Heart left ventricle (tissue), 16 donors: ENCODE data around the gene MAN1C1. TPM values are rescaled to one million over a fixed set of nuclear protein-coding genes. Genes with fewer than 3 reads are reported as not detected.
A peak's percentile ranks its signal among the peaks of the same experiment; 100 is the strongest.

Experiments used
- ATAC-seq, 4 donors: fragments of 200-7000 bp; cut with Tn5 transposase; one replicate each; pipeline ENCODE4 v1.9.1; 2020 to 2022; ENCODE audit warnings: moderate library complexity in 4 of 4, mild to moderate bottlenecking in 3 of 4, moderate number of reproducible peaks in 1 of 4
- DNase-seq, 5 donors: peaks; one replicate each; pipeline ENCODE4 v3.0.0-alpha.2; 2020
- H3K27ac ChIP-seq, 12 donors: fragments of 200-600 bp; sonication (generic) in 4 of 12; one replicate each; pipeline versions ENCODE4 v1.5.0 to v1.8.0; 2016 to 2022; ENCODE audit warnings: mild to moderate bottlenecking in 2 of 12
- H3K27me3 ChIP-seq, 9 donors: fragments of 200-600 bp; sonication (generic) in 2 of 9; one replicate each; pipeline versions ENCODE4 v1.5.1 to v1.8.0; 2016 to 2022; ENCODE audit warnings: mild to moderate bottlenecking in 3 of 9
- H3K36me3 ChIP-seq, 9 donors: fragments of 200-600 bp; sonication (generic) in 2 of 9; one replicate each; pipeline versions ENCODE4 v1.5.0 to v1.8.0; 2018 to 2022; ENCODE audit warnings: mild to moderate bottlenecking in 2 of 9
- H3K4me1 ChIP-seq, 12 donors: fragments of 200-600 bp; sonication (generic) in 4 of 12; one replicate each; pipeline versions ENCODE4 v1.5.0 to v1.8.0; 2016 to 2022; ENCODE audit warnings: mild to moderate bottlenecking in 3 of 12
- H3K4me3 ChIP-seq, 12 donors: fragments of 200-600 bp; sonication (generic) in 4 of 12; one replicate each; pipeline versions ENCODE4 v1.5.0 to v1.8.0; 2017 to 2022; ENCODE audit warnings: mild to moderate bottlenecking in 9 of 12, moderate library complexity in 4 of 12
- H3K9me3 ChIP-seq, 12 donors: fragments of 200-600 bp; sonication (generic) in 4 of 12; one replicate each; pipeline versions ENCODE4 v1.5.0 to v1.8.0; 2016 to 2022; ENCODE audit warnings: mild to moderate bottlenecking in 1 of 12
- CTCF ChIP-seq, 12 donors: fragments of 200-600 bp; sonication (generic) in 4 of 12; IDR thresholded peaks; one replicate each; pipeline versions ENCODE4 v1.5.0 to v1.8.0; 2018 to 2022; ENCODE audit warnings: antibody characterized with exemption in 12 of 12, mild to moderate bottlenecking in 5 of 12
- POLR2A ChIP-seq, 2 donors: fragments of 450-650 bp; IDR thresholded peaks; one replicate each; pipeline ENCODE4 v1.6.1; 2017; ENCODE audit warnings: antibody characterized with exemption in 2 of 2, mild to moderate bottlenecking in 2 of 2, moderate library complexity in 2 of 2
- WGBS, 4 donors: extraction: QIAGEN DNeasy Blood & Tissue Kit in 2 of 4; methylation state at CpG; one replicate each; pipeline versions ENCODE4 v1.1.5 to v1.1.7; 2013 to 2018; 5-methylcytosine and 5-hydroxymethylcytosine counted together
- intact Hi-C, 10 donors: fragments of 100-400 bp; cut with DNase I; formaldehyde crosslinking; loops; one replicate each; pipeline versions ENCODE4 v1.11.1 to v1.14.2; 2022
- polyA plus RNA-seq, 2 donors: library from polyadenylated mRNA; stranded (reverse); fragments of 200-250 nt; gene quantifications; one replicate each; pipeline ENCODE4 v1.2.3, GENCODE V29; 2013
- total RNA-seq, 9 donors: library from RNA; depleted of rRNA in 2 of 9; stranded (reverse); fragments of >200 nt in 2 of 9; fragmentation: NEBNext Ultra II Directional in 3 of 9; extraction: Animal tissue kit (Norgen Biotek cat#: 25700) in 3 of 9; gene quantifications; one replicate each; pipeline versions ENCODE4 v1.1.0 to v1.2.4, GENCODE V29; 2016 to 2023
- donor health status: ischemic (EF 13 %, LVEDD 7.1; RV severe dilation, severe dysfunction).
- donor health status: healthy with polysubstance abuse.
- donor health status: DM: no; HTN: yes; CAD: no.
- donor health status: DM: no; HTN: no; CAD: no.
- donor health status: ischemic (EF 25% LVEDD 6.9; RV normal size, moderate dysfunction).
- donor health status: ischemic (EF 25% LVEDD 5.7; RV mildly dilated, moderate dysfunction).
- donor health status: healthy.
- donor health status: DM: yes; HTN: yes; CAD: no.
- donor health status: ischemic (EF 35%, LVEDD 5.7; RV mildly dilated, moderate dysfunction).
- donor health status: nonischemic (EF 11% LVEDD 7.7; RV severe dilation, severe dysfunction).
- donor health status: DM: yes; HTN: yes; CAD: no.
- donor health status: PGD.
- donor health status: ischemic (EF 29% LVEDD 5.4; RV normal size, mild dysfunction).
- donor health status: nonischemic (EF 23%, LVEDD 6.1; RV moderate dilation, normal function).

MAN1C1 gene
- total and polyA plus RNA-seq, 11 donors: 7.7 to 25.7 (median 14.7) TPM

- intact Hi-C loops: no loop called here
- 83 to 94% (median 88%) methylated on average over 4 of the region's 4 CpGs for WGBS, 4 donors
- ATAC-seq: no peak
- TF ChIP-seq CTCF (IDR thresholded peaks at IDR 0.05): no peak
- TF ChIP-seq POLR2A (IDR thresholded peaks at IDR 0.05): no peak
- H3K27ac ChIP-seq: no peak overlapping the region
- H3K4me1 ChIP-seq: peaks cover 6 to 19% (median 13%) of the 10 kb centered on the region in 12 donors
- H3K27me3 ChIP-seq: no peaks in the 10 kb centered on the region
- DNase-seq: no peak
- H3K36me3 ChIP-seq: no peaks in the 10 kb centered on the region
- H3K9me3 ChIP-seq: no peaks in the 10 kb centered on the region
- no peak overlapping the region for H3K4me3 ChIP-seq
Observed at GRCh38 chr1:25723250-25723880, 106.8 kb downstream of the MAN1C1 start.

- intact Hi-C loops: no loop called here
- no peak overlapping the region for H3K4me3 ChIP-seq
- WGBS, 4 donors: 84 to 92% (median 90%) methylated on average over 7 of the region's 7 CpGs
- TF ChIP-seq POLR2A (IDR thresholded peaks at IDR 0.05) (no peak), CTCF (IDR thresholded peaks at IDR 0.05) (no peak)
- H3K9me3 ChIP-seq: no peaks in the 10 kb centered on the region
- H3K4me1 ChIP-seq: peaks cover 6 to 28% (median 17%) of the 10 kb centered on the region in 12 donors
- no peaks in the 10 kb centered on the region for H3K36me3 ChIP-seq
- H3K27ac ChIP-seq: no peak overlapping the region
- no peaks in the 10 kb centered on the region for H3K27me3 ChIP-seq
- ATAC-seq (no peak), DNase-seq (no peak)
Observed at GRCh38 chr1:25724201-25724600, 107.6 kb downstream of the MAN1C1 start.

- TF ChIP-seq POLR2A (IDR thresholded peaks at IDR 0.05) (no peak), CTCF (IDR thresholded peaks at IDR 0.05) (no peak)
- DNase-seq (no peak), ATAC-seq (no peak)
- WGBS, 4 donors: 95 to 100% (median 98%) methylated on average over 2 of the region's 2 CpGs
- Histone ChIP-seq H3K4me3 (no peak overlapping the region), H3K4me1 (peaks cover 6 to 34% (median 20%) of the 10 kb centered on the region in 12 donors), H3K27ac (no peak overlapping the region), H3K9me3 (no peaks in the 10 kb centered on the region), H3K36me3 (no peaks in the 10 kb centered on the region), H3K27me3 (no peaks in the 10 kb centered on the region)
- intact Hi-C loops: no loop called here
Observed at GRCh38 chr1:25724966-25725365, 108.4 kb downstream of the MAN1C1 start.

- no peak for ATAC-seq
- Histone ChIP-seq H3K4me3 (no peak overlapping the region), H3K9me3 (no peaks in the 10 kb centered on the region), H3K4me1 (peaks cover 6 to 39% (median 25%) of the 10 kb centered on the region in 12 donors), H3K27ac (no peak overlapping the region), H3K36me3 (no peaks in the 10 kb centered on the region), H3K27me3 (no peaks in the 10 kb centered on the region)
- 92 to 97% (median 94%) methylated on average over 8 of the region's 8 CpGs for WGBS, 4 donors
- DNase-seq: no peak
- TF ChIP-seq CTCF (IDR thresholded peaks at IDR 0.05): peak in 1 of 12 donors; percentile 3
- no peak for TF ChIP-seq POLR2A (IDR thresholded peaks at IDR 0.05)
- intact Hi-C loops: no loop called here
Observed at GRCh38 chr1:25725482-25725881, 108.9 kb downstream of the MAN1C1 start.
